Lower leg skin (tissue), 4 donors: ENCODE measurements around the gene IBA57. TPM values are rescaled to one million over a fixed set of nuclear protein-coding genes. Genes with fewer than 3 reads are reported as not detected.

ENCODE experiments used
- DNase-seq, 2 donors: peaks; one replicate each; pipeline ENCODE4 v3.0.0-alpha.2; 2019; ENCODE audit warnings: low spot score in 2 of 2
- H3K4me3 ChIP-seq: fragments of 200-600 bp; sonication (generic); 2 replicates; pipeline ENCODE4 v1.5.1; 2017; ENCODE audit warnings: mild to moderate bottlenecking, low read depth; ENCODE audit not compliant: poor library complexity, severe bottlenecking
- CTCF ChIP-seq, 3 donors: fragments of 450-650 bp; IDR thresholded peaks; one replicate each; pipeline ENCODE4 v1.5.1; 2016; ENCODE audit warnings: antibody characterized with exemption in 3 of 3, mild to moderate bottlenecking in 3 of 3, moderate library complexity in 2 of 3
- POLR2A ChIP-seq, 2 donors: fragments of 450-650 bp; IDR thresholded peaks; one replicate each; pipeline ENCODE4 v1.6.1; 2016 to 2017; ENCODE audit warnings: antibody characterized with exemption in 2 of 2, mild to moderate bottlenecking in 1 of 2, moderate library complexity in 1 of 2
- WGBS, 2 donors: methylation state at CpG; one replicate each; pipeline ENCODE4 v1.1.5; 2018; 5-methylcytosine and 5-hydroxymethylcytosine counted together
- intact Hi-C: fragments of 100-400 bp; cut with DNase I; formaldehyde crosslinking; loops from one replicate; pipeline ENCODE4 v1.15.0; 2023; ENCODE audit warnings: low total_unique reads
- total RNA-seq, 4 donors: library from RNA; depleted of rRNA; stranded (reverse); fragments of >200 nt; gene quantifications; one replicate each; pipeline ENCODE4 v1.1.0, GENCODE V29; 2016

The IBA57 gene
- total RNA-seq, 4 donors from 2014 or later = 9.4 to 16.0 (median 12.6) TPM

GRCh38 chr1:228207851-228208821, 42.5 kb downstream of the IBA57 start, which contains the start of gene OBSCN:
Gene OBSCN, plus strand, starts transcription at chr1:228208044. Its CDS starts 3,740 bp downstream, at chr1:228211784.
- no peak for TF ChIP-seq CTCF (IDR thresholded peaks at IDR 0.05)
- no peak for TF ChIP-seq POLR2A (IDR thresholded peaks at IDR 0.05)
- 65 to 66% methylated on average over 12 to 28 of the region's 30 CpGs for WGBS, 2 donors
- H3K4me3 ChIP-seq = no peak within 1 kb of the TSS
- intact Hi-C loops = no loop called here
- peak in 1 of 2 donors; percentile 80 for DNase-seq

- intact Hi-C loops = no loop called here
- H3K4me3 ChIP-seq = no peak overlapping the region
- WGBS, 2 donors = 71 to 85% methylated on average over 12 to 15 of the region's 19 CpGs
- peak in 1 of 2 donors; percentile 64 for DNase-seq
- no peak for TF ChIP-seq CTCF (IDR thresholded peaks at IDR 0.05)
- no peak for TF ChIP-seq POLR2A (IDR thresholded peaks at IDR 0.05)
Observed at GRCh38 chr1:228208831-228209551, 43.4 kb downstream of the IBA57 start.

GRCh38 chr1:228209657-228210056, 44.1 kb downstream of the IBA57 start:
- intact Hi-C loops = no loop called here
- 83 to 96% methylated on average over 2 to 3 of the region's 3 CpGs for WGBS, 2 donors
- peak in 1 of 2 donors; percentile 75 for DNase-seq

GRCh38 chr1:228210076-228210651, 44.6 kb downstream of the IBA57 start:
- intact Hi-C loops = no loop called here
- TF ChIP-seq CTCF (IDR thresholded peaks at IDR 0.05) (no peak), POLR2A (IDR thresholded peaks at IDR 0.05) (no peak)
- H3K4me3 ChIP-seq = no peak overlapping the region
- peak in 1 of 2 donors; percentile 68 for DNase-seq
- WGBS, 2 donors = 91 to 97% methylated on average over 6 to 10 of the region's 11 CpGs

More at GRCh38 chr1:228209657-228210056, 44.1 kb downstream of the IBA57 start:
- H3K4me3 ChIP-seq = no peak overlapping the region
- TF ChIP-seq CTCF (IDR thresholded peaks at IDR 0.05) = no peak
- TF ChIP-seq POLR2A (IDR thresholded peaks at IDR 0.05) = no peak

GRCh38 chr1:228210712-228211530, 45.3 kb downstream of the IBA57 start:
- intact Hi-C loops = no loop called here
- DNase-seq = peak in 1 of 2 donors; percentile 77
- 78 to 88% methylated on average over 16 of the region's 16 CpGs for WGBS, 2 donors
- H3K4me3 ChIP-seq = no peak overlapping the region
- TF ChIP-seq CTCF (IDR thresholded peaks at IDR 0.05) (no peak), POLR2A (IDR thresholded peaks at IDR 0.05) (no peak)
